ENCODE results near the gene SERPINA5.

GRCh38 chr14:94617988-94618822 is 37.0 kb downstream of the SERPINA5 start:
- TF ChIP-seq, protein P1, sequence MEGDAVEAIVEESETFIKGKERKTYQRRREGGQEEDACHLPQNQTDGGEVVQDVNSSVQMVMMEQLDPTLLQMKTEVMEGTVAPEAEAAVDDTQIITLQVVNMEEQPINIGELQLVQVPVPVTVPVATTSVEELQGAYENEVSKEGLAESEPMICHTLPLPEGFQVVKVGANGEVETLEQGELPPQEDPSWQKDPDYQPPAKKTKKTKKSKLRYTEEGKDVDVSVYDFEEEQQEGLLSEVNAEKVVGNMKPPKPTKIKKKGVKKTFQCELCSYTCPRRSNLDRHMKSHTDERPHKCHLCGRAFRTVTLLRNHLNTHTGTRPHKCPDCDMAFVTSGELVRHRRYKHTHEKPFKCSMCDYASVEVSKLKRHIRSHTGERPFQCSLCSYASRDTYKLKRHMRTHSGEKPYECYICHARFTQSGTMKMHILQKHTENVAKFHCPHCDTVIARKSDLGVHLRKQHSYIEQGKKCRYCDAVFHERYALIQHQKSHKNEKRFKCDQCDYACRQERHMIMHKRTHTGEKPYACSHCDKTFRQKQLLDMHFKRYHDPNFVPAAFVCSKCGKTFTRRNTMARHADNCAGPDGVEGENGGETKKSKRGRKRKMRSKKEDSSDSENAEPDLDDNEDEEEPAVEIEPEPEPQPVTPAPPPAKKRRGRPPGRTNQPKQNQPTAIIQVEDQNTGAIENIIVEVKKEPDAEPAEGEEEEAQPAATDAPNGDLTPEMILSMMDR (IDR thresholded peaks at IDR 0.05): no peak
- TF ChIP-seq POLR2A (IDR thresholded peaks at IDR 0.05): peak; percentile 66

Data from right lobe of liver (tissue), 4 donors.